ENCODE data around the gene FAHD1. TPM values are rescaled to one million over a fixed set of nuclear protein-coding genes. Genes with fewer than 3 reads are reported as not detected.

FAHD1 gene
- total and polyA plus RNA-seq, 3 experiments from 2014 or later: 19.3 to 26.7 (median 20.9) TPM

- H3K4me3 Mint-ChIP-seq: no peak overlapping the region
- no peak overlapping the region for H3K27ac ChIP-seq (ENCODE audit: low read depth, low read length)
- H3K4me3 ChIP-seq (ENCODE audit: low read length): no peak overlapping the region
- no peaks in the 10 kb centered on the region for H3K9me3 ChIP-seq (ENCODE audit: low read length)
- H3K4me1 Mint-ChIP-seq: peaks cover 0 to 4% (median 3%) of the 10 kb centered on the region in 3 donors
- ChIA-PET CTCF (no interaction called here), POLR2A (interaction anchor here (0.5 kb wide), 1 partner anchor 508 kb away, joined by 4 read pairs; no protein-coding TSS in a partner anchor)
- no peaks in the 10 kb centered on the region for H3K9me3 Mint-ChIP-seq
- H3K27ac Mint-ChIP-seq: no peak overlapping the region
- no peaks in the 10 kb centered on the region for H3K36me3 Mint-ChIP-seq
- no peaks in the 10 kb centered on the region for H3K4me1 ChIP-seq (ENCODE audit: insufficient read depth, low read length)
- no peaks in the 10 kb centered on the region for H3K36me3 ChIP-seq (ENCODE audit: insufficient read depth, low read length)
- peaks cover 24 to 35% of the 10 kb centered on the region in 2 donors for H3K27me3 Mint-ChIP-seq
- H3K27me3 ChIP-seq (ENCODE audit: insufficient read depth, low read length, poor library complexity, severe bottlenecking): peaks cover 3% of the 10 kb centered on the region
- no peak for DNase-seq
These were observed 50.1 kb downstream of the FAHD1 start for GRCh38 chr16:1877089-1877488.

- DNase-seq: no peak
- no peak overlapping the region for H3K4me3 ChIP-seq (ENCODE audit: low read length)
- H3K4me1 Mint-ChIP-seq: no peaks in the 10 kb centered on the region
- H3K27me3 Mint-ChIP-seq: peaks cover 19 to 29% of the 10 kb centered on the region in 2 donors
- H3K36me3 ChIP-seq (ENCODE audit: insufficient read depth, low read length): no peaks in the 10 kb centered on the region
- ChIA-PET POLR2A (interaction anchor here (0.5 kb wide), 1 partner anchor 509 kb away, joined by 4 read pairs; no protein-coding TSS in a partner anchor), CTCF (no interaction called here)
- no peaks in the 10 kb centered on the region for H3K27me3 ChIP-seq (ENCODE audit: insufficient read depth, low read length, poor library complexity, severe bottlenecking)
- H3K9me3 ChIP-seq (ENCODE audit: low read length): no peaks in the 10 kb centered on the region
- H3K4me3 Mint-ChIP-seq: no peak overlapping the region
- H3K36me3 Mint-ChIP-seq: no peaks in the 10 kb centered on the region
- no peaks in the 10 kb centered on the region for H3K4me1 ChIP-seq (ENCODE audit: insufficient read depth, low read length)
- no peak overlapping the region for H3K27ac ChIP-seq (ENCODE audit: low read depth, low read length)
- no peaks in the 10 kb centered on the region for H3K9me3 Mint-ChIP-seq
- H3K27ac Mint-ChIP-seq: no peak overlapping the region
These were observed 50.8 kb downstream of the FAHD1 start for GRCh38 chr16:1877804-1878203.

- peaks cover 16 to 28% of the 10 kb centered on the region in 2 donors for H3K27me3 Mint-ChIP-seq
- H3K4me1 Mint-ChIP-seq: no peaks in the 10 kb centered on the region
- no peak for DNase-seq
- H3K4me3 ChIP-seq (ENCODE audit: low read length): no peak overlapping the region
- H3K9me3 Mint-ChIP-seq: no peaks in the 10 kb centered on the region
- no peak overlapping the region for H3K27ac Mint-ChIP-seq
- H3K27ac ChIP-seq (ENCODE audit: low read depth, low read length): no peak overlapping the region
- ChIA-PET POLR2A (no interaction called here), CTCF (interaction anchor here (1.1 kb wide), 1 partner anchor 50 kb away, joined by 3 read pairs; no protein-coding TSS in a partner anchor)
- no peaks in the 10 kb centered on the region for H3K36me3 Mint-ChIP-seq
- H3K36me3 ChIP-seq (ENCODE audit: insufficient read depth, low read length): no peaks in the 10 kb centered on the region
- no peaks in the 10 kb centered on the region for H3K4me1 ChIP-seq (ENCODE audit: insufficient read depth, low read length)
- H3K9me3 ChIP-seq (ENCODE audit: low read length): no peaks in the 10 kb centered on the region
- no peak overlapping the region for H3K4me3 Mint-ChIP-seq
- no peaks in the 10 kb centered on the region for H3K27me3 ChIP-seq (ENCODE audit: insufficient read depth, low read length, poor library complexity, severe bottlenecking)
These were observed 51.2 kb downstream of the FAHD1 start for GRCh38 chr16:1878256-1878655.

Other genes with a start within 250 kb of the FAHD1 start
- gene IFT140, start 215.1 kb upstream of the FAHD1 start, total RNA-seq: 1 to 10 TPM; 6.1 to 8.4 TPM
- gene IFT140, start 215.1 kb upstream of the FAHD1 start, polyA plus RNA-seq: 5.5 TPM
- gene CRAMP1, start 214.8 kb upstream of the FAHD1 start, total RNA-seq: 10 to 100 TPM; 22.1 to 24.3 TPM
- 3.0 TPM for gene CRAMP1, start 214.8 kb upstream of the FAHD1 start, polyA plus RNA-seq
- 100 to 1,000 TPM; 106 TPM for gene JPT2, start 148.9 kb upstream of the FAHD1 start, total RNA-seq
- gene JPT2, start 148.9 kb upstream of the FAHD1 start, polyA plus RNA-seq: 12.5 TPM
- 10 to 100 TPM; 57.1 to 63.2 TPM for gene MAPK8IP3, start 121.0 kb upstream of the FAHD1 start, total RNA-seq
- 2.3 TPM for gene MAPK8IP3, start 121.0 kb upstream of the FAHD1 start, polyA plus RNA-seq
- 10 to 100 TPM; 33.5 to 36.5 TPM for gene NME3, start 55.7 kb upstream of the FAHD1 start, total RNA-seq
- gene NME3, start 55.7 kb upstream of the FAHD1 start, polyA plus RNA-seq: 71.4 TPM
- 10 to 100 TPM; 21.0 to 21.6 TPM for gene EME2, start 54.4 kb upstream of the FAHD1 start, total RNA-seq
- 1.6 TPM for gene EME2, start 54.4 kb upstream of the FAHD1 start, polyA plus RNA-seq
- 100 to 1,000 TPM; 172 to 176 TPM for gene MRPS34, start 54.1 kb upstream of the FAHD1 start, total RNA-seq
- 155 TPM for gene MRPS34, start 54.1 kb upstream of the FAHD1 start, polyA plus RNA-seq
- 10 to 100 TPM; 30.6 to 31.5 TPM for gene SPSB3, start 44.6 kb upstream of the FAHD1 start, total RNA-seq
- gene SPSB3, start 44.6 kb upstream of the FAHD1 start, polyA plus RNA-seq: 63.9 TPM
- gene NUBP2, start 44.2 kb upstream of the FAHD1 start, total RNA-seq: 10 to 100 TPM; 73.9 to 82.8 TPM
- 96.6 TPM for gene NUBP2, start 44.2 kb upstream of the FAHD1 start, polyA plus RNA-seq
- not detected for gene IGFALS, start 33.5 kb upstream of the FAHD1 start, total RNA-seq
- gene IGFALS, start 33.5 kb upstream of the FAHD1 start, polyA plus RNA-seq: not detected
- 10 to 100 TPM; 41.2 to 44.5 TPM for gene HAGH, start 381 bp upstream of the FAHD1 start, total RNA-seq
- gene HAGH, start 381 bp upstream of the FAHD1 start, polyA plus RNA-seq: 54.3 TPM
- not detected for gene MEIOB, start 45.0 kb downstream of the FAHD1 start, total RNA-seq
- gene MEIOB, start 45.0 kb downstream of the FAHD1 start, polyA plus RNA-seq: not detected
- not detected for gene HS3ST6, start 91.2 kb downstream of the FAHD1 start, total RNA-seq
- not detected for gene HS3ST6, start 91.2 kb downstream of the FAHD1 start, polyA plus RNA-seq
- gene MSRB1, start 116.0 kb downstream of the FAHD1 start, total RNA-seq: 10 to 100 TPM; 20.4 TPM
- 20.2 TPM for gene MSRB1, start 116.0 kb downstream of the FAHD1 start, polyA plus RNA-seq
- gene RPL3L, start 127.5 kb downstream of the FAHD1 start, total RNA-seq: under 1 TPM; 0.37 to 0.62 TPM
- not detected for gene RPL3L, start 127.5 kb downstream of the FAHD1 start, polyA plus RNA-seq
- 100 to 1,000 TPM; 150 to 152 TPM for gene NDUFB10, start 132.3 kb downstream of the FAHD1 start, total RNA-seq
- 236 TPM for gene NDUFB10, start 132.3 kb downstream of the FAHD1 start, polyA plus RNA-seq
- 1,000 to 10,000 TPM; 5,023 to 5,213 TPM for gene RPS2, start 137.6 kb downstream of the FAHD1 start, total RNA-seq
- gene RPS2, start 137.6 kb downstream of the FAHD1 start, polyA plus RNA-seq: 5,049 TPM
- gene RNF151, start 139.7 kb downstream of the FAHD1 start, total RNA-seq: not detected
- gene RNF151, start 139.7 kb downstream of the FAHD1 start, polyA plus RNA-seq: not detected
- gene TBL3, start 144.8 kb downstream of the FAHD1 start, total RNA-seq: 10 to 100 TPM; 74.6 to 78.0 TPM
- 62.9 TPM for gene TBL3, start 144.8 kb downstream of the FAHD1 start, polyA plus RNA-seq
- under 1 TPM; 0.47 to 0.48 TPM for gene NOXO1, start 154.3 kb downstream of the FAHD1 start, total RNA-seq
- gene NOXO1, start 154.3 kb downstream of the FAHD1 start, polyA plus RNA-seq: not detected
- 10 to 100 TPM; 41.7 to 50.1 TPM for gene GFER, start 157.0 kb downstream of the FAHD1 start, total RNA-seq
- gene GFER, start 157.0 kb downstream of the FAHD1 start, polyA plus RNA-seq: 38.4 TPM
- gene SYNGR3, start 162.8 kb downstream of the FAHD1 start, total RNA-seq: 1 to 10 TPM; 3.4 to 3.6 TPM
- gene SYNGR3, start 162.8 kb downstream of the FAHD1 start, polyA plus RNA-seq: 2.1 TPM
- 10 to 100 TPM; 91.8 to 96.6 TPM for gene ZNF598, start 182.6 kb downstream of the FAHD1 start, total RNA-seq
- gene ZNF598, start 182.6 kb downstream of the FAHD1 start, polyA plus RNA-seq: 11.3 TPM
- 10 to 100 TPM in 1 of 2 experiments, 1 to 10 TPM in 1; 9.4 to 12.5 TPM for gene NPW, start 192.6 kb downstream of the FAHD1 start, total RNA-seq
- gene NPW, start 192.6 kb downstream of the FAHD1 start, polyA plus RNA-seq: not detected
- gene NHERF2, start 199.7 kb downstream of the FAHD1 start, total RNA-seq: 1 to 10 TPM; 3.0 to 4.1 TPM
- 0.51 TPM for gene NHERF2, start 199.7 kb downstream of the FAHD1 start, polyA plus RNA-seq
- 10 to 100 TPM; 28.7 to 29.5 TPM for gene NTHL1, start 220.6 kb downstream of the FAHD1 start, total RNA-seq
- 16.3 TPM for gene NTHL1, start 220.6 kb downstream of the FAHD1 start, polyA plus RNA-seq
- gene TSC2, start 220.8 kb downstream of the FAHD1 start, total RNA-seq: 10 to 100 TPM; 79.3 to 86.3 TPM
- gene TSC2, start 220.8 kb downstream of the FAHD1 start, polyA plus RNA-seq: 46.4 TPM

All from CD8-positive, alpha-beta memory T cell (primary cell).